GM12874 (cell line): ENCODE results near the gene TMEM87B.

Source experiments
- CTCF ChIP-seq: IDR thresholded peaks from 2 replicates; pipeline ENCODE4 v1.5.1; 2011; ENCODE audit warnings: low read depth, mild to moderate bottlenecking, control low read depth, low read length, moderate library complexity; ENCODE audit not compliant: insufficient read depth

Gene TMEM87B

GRCh38 chr2:112148477-112148876, 93.4 kb downstream of the TMEM87B start:
- no peak for TF ChIP-seq CTCF

GRCh38 chr2:112149194-112149593, 94.1 kb downstream of the TMEM87B start:
- no peak for TF ChIP-seq CTCF

- TF ChIP-seq CTCF, result no peak
These were observed 94.9 kb downstream of the TMEM87B start for GRCh38 chr2:112149866-112150435.

- no peak for TF ChIP-seq CTCF
These were observed 95.4 kb downstream of the TMEM87B start for GRCh38 chr2:112150447-112150846.

GRCh38 chr2:112150851-112151250, 95.8 kb downstream of the TMEM87B start:
- TF ChIP-seq CTCF, result no peak

- TF ChIP-seq CTCF, result no peak
These were observed 96.2 kb downstream of the TMEM87B start for GRCh38 chr2:112151271-112151670.

GRCh38 chr2:112151701-112152440, 96.8 kb downstream of the TMEM87B start:
- no peak for TF ChIP-seq CTCF
